ENCODE results near the gene GPRC5D. TPM values are rescaled to one million over a fixed set of nuclear protein-coding genes. Genes with fewer than 3 reads are reported as not detected.

Gene GPRC5D
- total and polyA plus RNA-seq, 5 donors from 2014 or later, result 1.1 to 1.5 (median 1.3) TPM; not detected in 2

- Mint-ChIP-seq H3K9me3 (no peaks in the 10 kb centered on the region), H3K27me3 (peaks cover 5% of the 10 kb centered on the region), H3K27ac (no peak overlapping the region), H3K4me3 (no peak overlapping the region), H3K4me1 (peaks cover 0 to 4% (median 0%) of the 10 kb centered on the region in 4 donors), H3K36me3 (peaks cover 3% of the 10 kb centered on the region)
- DNase-seq, result no peak
- Histone ChIP-seq H3K4me3 (ENCODE audit: low read depth, low read length) (no peak overlapping the region), H3K4me1 (ENCODE audit: control insufficient read depth, insufficient read depth, low read length, poor library complexity, severe bottlenecking) (no peaks in the 10 kb centered on the region), H3K9me3 (ENCODE audit: control insufficient read depth in 2 of 2, low read length in 2 of 2) (no peaks in the 10 kb centered on the region), H3K36me3 (ENCODE audit: control insufficient read depth, insufficient read depth, low read length) (no peaks in the 10 kb centered on the region), H3K27me3 (ENCODE audit: control insufficient read depth, insufficient read depth, low read length) (peaks cover 2% of the 10 kb centered on the region), H3K27ac (ENCODE audit: insufficient read depth, low read length, poor library complexity, severe bottlenecking) (no peak overlapping the region)
- ATAC-seq (ENCODE audit: low read depth in 2 of 2), result no peak
Observed at GRCh38 chr12:12930633-12931219, 21.2 kb downstream of the GPRC5D start.

GRCh38 chr12:12929696-12930095 is 22.3 kb downstream of the GPRC5D start:
- no peaks in the 10 kb centered on the region for H3K4me1 ChIP-seq (ENCODE audit: control insufficient read depth, insufficient read depth, low read length, poor library complexity, severe bottlenecking)
- H3K9me3 Mint-ChIP-seq, result no peaks in the 10 kb centered on the region
- DNase-seq, result no peak
- H3K4me1 Mint-ChIP-seq, result peaks cover 0 to 4% (median 0%) of the 10 kb centered on the region in 4 donors
- peaks cover 3% of the 10 kb centered on the region for H3K36me3 Mint-ChIP-seq
- no peak for ATAC-seq (ENCODE audit: low read depth in 2 of 2)
- no peak overlapping the region for H3K4me3 Mint-ChIP-seq
- no peak overlapping the region for H3K4me3 ChIP-seq (ENCODE audit: low read depth, low read length)
- no peak overlapping the region for H3K27ac Mint-ChIP-seq
- no peaks in the 10 kb centered on the region for H3K9me3 ChIP-seq (ENCODE audit: control insufficient read depth in 2 of 2, low read length in 2 of 2)
- H3K27me3 Mint-ChIP-seq, result no peaks in the 10 kb centered on the region
- no peak overlapping the region for H3K27ac ChIP-seq (ENCODE audit: insufficient read depth, low read length, poor library complexity, severe bottlenecking)
- H3K27me3 ChIP-seq (ENCODE audit: control insufficient read depth, insufficient read depth, low read length), result peaks cover 2% of the 10 kb centered on the region
- H3K36me3 ChIP-seq (ENCODE audit: control insufficient read depth, insufficient read depth, low read length), result no peaks in the 10 kb centered on the region

- H3K4me1 ChIP-seq (ENCODE audit: control insufficient read depth, insufficient read depth, low read length, poor library complexity, severe bottlenecking), result no peaks in the 10 kb centered on the region
- Mint-ChIP-seq H3K36me3 (peaks cover 3% of the 10 kb centered on the region), H3K4me1 (peaks cover 0 to 4% (median 0%) of the 10 kb centered on the region in 4 donors), H3K4me3 (peak overlapping the region in 3 of 4 donors; percentile 34 to 81 (median 65)), H3K27me3 (peaks cover 6% of the 10 kb centered on the region), H3K27ac (peak overlapping the region in 2 of 3 donors; percentile 53 to 74), H3K9me3 (no peaks in the 10 kb centered on the region)
- H3K27ac ChIP-seq (ENCODE audit: insufficient read depth, low read length, poor library complexity, severe bottlenecking), result no peak overlapping the region
- H3K36me3 ChIP-seq (ENCODE audit: control insufficient read depth, insufficient read depth, low read length), result no peaks in the 10 kb centered on the region
- peak overlapping the region; percentile 66 for H3K4me3 ChIP-seq (ENCODE audit: low read depth, low read length)
- ATAC-seq (ENCODE audit: low read depth in 2 of 2), result no peak
- no peaks in the 10 kb centered on the region for H3K9me3 ChIP-seq (ENCODE audit: control insufficient read depth in 2 of 2, low read length in 2 of 2)
- peak; percentile 50 to 78 (median 56) for DNase-seq
- H3K27me3 ChIP-seq (ENCODE audit: control insufficient read depth, insufficient read depth, low read length), result peaks cover 2% of the 10 kb centered on the region
Observed at GRCh38 chr12:12927211-12928079, 24.5 kb downstream of the GPRC5D start.

- H3K4me3 Mint-ChIP-seq, result peak overlapping the region in 1 of 4 donors; percentile 34
- ATAC-seq (ENCODE audit: low read depth in 2 of 2), result no peak
- H3K27ac ChIP-seq (ENCODE audit: insufficient read depth, low read length, poor library complexity, severe bottlenecking), result no peak overlapping the region
Observed at GRCh38 chr12:12926571-12927071, 25.3 kb downstream of the GPRC5D start.

GRCh38 chr12:12925388-12925787 is 26.6 kb downstream of the GPRC5D start:
- Mint-ChIP-seq H3K9me3 (no peaks in the 10 kb centered on the region), H3K4me1 (no peaks in the 10 kb centered on the region), H3K36me3 (peaks cover 2% of the 10 kb centered on the region), H3K27me3 (peaks cover 6% of the 10 kb centered on the region), H3K27ac (no peak overlapping the region), H3K4me3 (no peak overlapping the region)
- Histone ChIP-seq H3K9me3 (ENCODE audit: control insufficient read depth in 2 of 2, low read length in 2 of 2) (no peaks in the 10 kb centered on the region), H3K4me1 (ENCODE audit: control insufficient read depth, insufficient read depth, low read length, poor library complexity, severe bottlenecking) (no peaks in the 10 kb centered on the region), H3K27me3 (ENCODE audit: control insufficient read depth, insufficient read depth, low read length) (peaks cover 2% of the 10 kb centered on the region), H3K4me3 (ENCODE audit: low read depth, low read length) (no peak overlapping the region), H3K36me3 (ENCODE audit: control insufficient read depth, insufficient read depth, low read length) (no peaks in the 10 kb centered on the region), H3K27ac (ENCODE audit: insufficient read depth, low read length, poor library complexity, severe bottlenecking) (no peak overlapping the region)
- no peak for DNase-seq
- no peak for ATAC-seq (ENCODE audit: low read depth in 2 of 2)

More at GRCh38 chr12:12926571-12927071, 25.3 kb downstream of the GPRC5D start:
- H3K9me3 ChIP-seq (ENCODE audit: control insufficient read depth in 2 of 2, low read length in 2 of 2), result no peaks in the 10 kb centered on the region
- peaks cover 2% of the 10 kb centered on the region for H3K27me3 ChIP-seq (ENCODE audit: control insufficient read depth, insufficient read depth, low read length)
- H3K36me3 ChIP-seq (ENCODE audit: control insufficient read depth, insufficient read depth, low read length), result no peaks in the 10 kb centered on the region
- H3K4me1 ChIP-seq (ENCODE audit: control insufficient read depth, insufficient read depth, low read length, poor library complexity, severe bottlenecking), result no peaks in the 10 kb centered on the region
- peaks cover 0 to 4% (median 0%) of the 10 kb centered on the region in 4 donors for H3K4me1 Mint-ChIP-seq
- no peak overlapping the region for H3K4me3 ChIP-seq (ENCODE audit: low read depth, low read length)
- H3K27ac Mint-ChIP-seq, result peak overlapping the region in 1 of 3 donors; percentile 74
- no peaks in the 10 kb centered on the region for H3K9me3 Mint-ChIP-seq
- H3K27me3 Mint-ChIP-seq, result peaks cover 6% of the 10 kb centered on the region
- DNase-seq, result no peak
- H3K36me3 Mint-ChIP-seq, result peaks cover 3% of the 10 kb centered on the region

- Mint-ChIP-seq H3K36me3 (no peaks in the 10 kb centered on the region), H3K27me3 (peaks cover 6% of the 10 kb centered on the region), H3K4me3 (no peak overlapping the region), H3K9me3 (no peaks in the 10 kb centered on the region), H3K27ac (no peak overlapping the region), H3K4me1 (peaks cover 0 to 5% (median 0%) of the 10 kb centered on the region in 4 donors)
- no peaks in the 10 kb centered on the region for H3K36me3 ChIP-seq (ENCODE audit: control insufficient read depth, insufficient read depth, low read length)
- no peak overlapping the region for H3K27ac ChIP-seq (ENCODE audit: insufficient read depth, low read length, poor library complexity, severe bottlenecking)
- no peaks in the 10 kb centered on the region for H3K4me1 ChIP-seq (ENCODE audit: control insufficient read depth, insufficient read depth, low read length, poor library complexity, severe bottlenecking)
- H3K4me3 ChIP-seq (ENCODE audit: low read depth, low read length), result no peak overlapping the region
- H3K9me3 ChIP-seq (ENCODE audit: control insufficient read depth in 2 of 2, low read length in 2 of 2), result no peaks in the 10 kb centered on the region
- DNase-seq, result no peak
- ATAC-seq (ENCODE audit: low read depth in 2 of 2), result no peak
- H3K27me3 ChIP-seq (ENCODE audit: control insufficient read depth, insufficient read depth, low read length), result peaks cover 2% of the 10 kb centered on the region
Observed at GRCh38 chr12:12924169-12924568, 27.8 kb downstream of the GPRC5D start.

- no peaks in the 10 kb centered on the region for H3K36me3 Mint-ChIP-seq
- DNase-seq (no peak), ATAC-seq (ENCODE audit: low read depth in 2 of 2) (no peak)
- Histone ChIP-seq H3K4me3 (ENCODE audit: low read depth, low read length) (no peak overlapping the region), H3K27me3 (ENCODE audit: control insufficient read depth, insufficient read depth, low read length) (peaks cover 2% of the 10 kb centered on the region), H3K36me3 (ENCODE audit: control insufficient read depth, insufficient read depth, low read length) (no peaks in the 10 kb centered on the region), H3K9me3 (ENCODE audit: control insufficient read depth in 2 of 2, low read length in 2 of 2) (no peaks in the 10 kb centered on the region), H3K4me1 (ENCODE audit: control insufficient read depth, insufficient read depth, low read length, poor library complexity, severe bottlenecking) (no peaks in the 10 kb centered on the region), H3K27ac (ENCODE audit: insufficient read depth, low read length, poor library complexity, severe bottlenecking) (no peak overlapping the region)
- H3K9me3 Mint-ChIP-seq, result no peaks in the 10 kb centered on the region
- H3K4me1 Mint-ChIP-seq, result peaks cover 0 to 5% (median 0%) of the 10 kb centered on the region in 4 donors
- H3K27ac Mint-ChIP-seq, result no peak overlapping the region
- peaks cover 6% of the 10 kb centered on the region for H3K27me3 Mint-ChIP-seq
- no peak overlapping the region for H3K4me3 Mint-ChIP-seq
Observed at GRCh38 chr12:12922978-12923377, 29.0 kb downstream of the GPRC5D start.
